H1 (cell line): Measurements from ENCODE around the gene ROBO2. TPM values are rescaled to one million over a fixed set of nuclear protein-coding genes. Genes with fewer than 3 reads are reported as not detected.

Source experiments
- CTCF ChIA-PET: fragments of 300-600 bp; sonication (Branson Sonifier 250); formaldehyde crosslinking; loops from one replicate; lab custom pipeline; 2021; ENCODE audit not compliant: partially characterized antibody; lab: Charles Lee
- POLR2A ChIA-PET: fragments of 300-600 bp; sonication (Branson Sonifier 250); formaldehyde crosslinking; loops from one replicate; lab custom pipeline; 2021; ENCODE audit warnings: inconsistent platforms; ENCODE audit not compliant: partially characterized antibody; lab: Charles Lee
- DNase-seq, 2 experiments: peaks; one replicate each; pipeline versions ENCODE4 v3.0.0 to v3.0.0-alpha.2; 2010 to 2022; ENCODE audit warnings: low spot score in 2 of 2, low read depth in 1 of 2, mixed read lengths in 1 of 2
- FAIRE-seq: peaks from 2 replicates; lab custom pipeline; 2011; peaks lifted over from hg19 to GRCh38; lab: Jason Lieb, UNC
- H2AFZ ChIP-seq: 2 replicates; pipeline ENCODE4 v1.8.1; 2012; ENCODE audit warnings: low read length, inconsistent platforms
- H2AK5ac ChIP-seq: 2 replicates; pipeline ENCODE4 v1.6.1; 2013; ENCODE audit warnings: low read depth, low read length
- H2BK120ac ChIP-seq: replicated peaks from 2 replicates; pipeline ENCODE3; 2013; ENCODE audit warnings: low read depth, low read length, inconsistent platforms
- H2BK12ac ChIP-seq: 2 replicates; pipeline ENCODE4 v1.6.1; 2013; ENCODE audit warnings: low read depth, low read length
- H2BK15ac ChIP-seq: 2 replicates; pipeline ENCODE4 v1.6.1; 2013; ENCODE audit warnings: low read length
- H2BK20ac ChIP-seq: 2 replicates; pipeline ENCODE4 v1.6.1; 2013; ENCODE audit warnings: low read length
- H2BK5ac ChIP-seq: 2 replicates; pipeline ENCODE4 v1.6.1; 2013; ENCODE audit warnings: low read depth, low read length
- H3K14ac ChIP-seq: 2 replicates; pipeline ENCODE4 v1.6.1; 2013; ENCODE audit warnings: inconsistent platforms; ENCODE audit not compliant: insufficient read length
- H3K18ac ChIP-seq: 2 replicates; pipeline ENCODE4 v1.6.1; 2013; ENCODE audit warnings: low read length; ENCODE audit errors: extremely low read depth
- H3K23ac ChIP-seq: 2 replicates; pipeline ENCODE4 v1.6.1; 2013; ENCODE audit warnings: inconsistent platforms; ENCODE audit not compliant: insufficient read length
- H3K23me2 ChIP-seq: 2 replicates; pipeline ENCODE4 v1.6.1; 2013; ENCODE audit warnings: low read depth, low read length
- H3K27ac ChIP-seq: 2 replicates; pipeline ENCODE4 v1.6.1; 2011; ENCODE audit warnings: low read depth, low read length, inconsistent platforms
- H3K27me3 ChIP-seq, 4 experiments: replicated peaks in 1 of 4; 1 replicate in 1 of 4; 2 replicates in 3 of 4; pipeline versions ENCODE4 v1.6.1 to v1.8.1; 2011 to 2013; ENCODE audit warnings: low read length in 3 of 4, mild to moderate bottlenecking in 3 of 4, inconsistent platforms in 2 of 4, mixed read lengths in 2 of 4, moderate library complexity in 1 of 4; ENCODE audit not compliant: control insufficient read depth in 3 of 4, insufficient read depth in 3 of 4; ENCODE audit errors: extremely low read depth in 1 of 4
- H3K36me3 ChIP-seq, 4 experiments: 2 replicates each; pipeline versions ENCODE4 v1.6.1 to v1.8.1; 2011 to 2013; ENCODE audit warnings: mild to moderate bottlenecking in 4 of 4, low read length in 3 of 4, moderate library complexity in 2 of 4, control low read depth in 1 of 4, inconsistent platforms in 1 of 4; ENCODE audit not compliant: insufficient read depth in 4 of 4, control insufficient read depth in 2 of 4
- H3K4ac ChIP-seq: replicated peaks from 2 replicates; pipeline ENCODE3; 2013; ENCODE audit warnings: low read length, low read depth, mixed read lengths, inconsistent platforms; ENCODE audit not compliant: insufficient read length
- H3K4me1 ChIP-seq, 4 experiments: replicated peaks in 1 of 4; 1 replicate in 1 of 4; 2 replicates in 3 of 4; pipeline versions ENCODE4 v1.6.1 to v1.8.1; 2011 to 2013; ENCODE audit warnings: low read length in 3 of 4, inconsistent platforms in 2 of 4, mixed read lengths in 1 of 4; ENCODE audit not compliant: insufficient read depth in 4 of 4, control insufficient read depth in 3 of 4
- H3K4me2 ChIP-seq, 2 experiments: 2 replicates each; pipeline versions ENCODE4 v1.6.1 to v1.8.1; 2011 to 2013; ENCODE audit warnings: low read depth in 2 of 2, low read length in 2 of 2, control low read depth in 1 of 2, inconsistent platforms in 1 of 2, mild to moderate bottlenecking in 1 of 2; ENCODE audit not compliant: insufficient read depth in 1 of 2
- H3K4me3 ChIP-seq, 4 experiments: fragments of 200-600, 300-600 bp in 1 of 4; sonication (generic), shearing (Covaris generic), sonication (Bioruptor Twin) in 1 of 4; 2 replicates each; pipeline versions ENCODE4 v1.5.1 to v1.8.1; 2011 to 2016; ENCODE audit warnings: low read length in 4 of 4, low read depth in 3 of 4, control low read depth in 2 of 4, inconsistent platforms in 2 of 4, mild to moderate bottlenecking in 2 of 4, mixed read lengths in 1 of 4, moderate library complexity in 1 of 4; ENCODE audit not compliant: insufficient read depth in 2 of 4; ENCODE audit errors: extremely low read depth in 1 of 4
- H3K56ac ChIP-seq: replicated peaks from 2 replicates; pipeline ENCODE3; 2013; ENCODE audit warnings: low read depth, mild to moderate bottlenecking, mixed read lengths, low read length, inconsistent platforms; ENCODE audit not compliant: insufficient read length
- H3K79me1 ChIP-seq: 2 replicates; pipeline ENCODE4 v1.6.1; 2013; ENCODE audit warnings: low read depth, low read length, control low read depth
- H3K79me2 ChIP-seq, 2 experiments: 2 replicates each; pipeline versions ENCODE4 v1.6.1 to v1.8.1; 2012 to 2013; ENCODE audit warnings: low read length in 2 of 2, mild to moderate bottlenecking in 2 of 2, inconsistent platforms in 1 of 2; ENCODE audit not compliant: insufficient read depth in 2 of 2, control insufficient read depth in 1 of 2
- H3K9ac ChIP-seq, 4 experiments: replicated peaks in 1 of 4; 1 replicate in 1 of 4; 2 replicates in 3 of 4; pipeline versions ENCODE4 v1.6.1 to v1.8.1; 2011 to 2013; ENCODE audit warnings: low read depth in 3 of 4, low read length in 3 of 4, control low read depth in 2 of 4, mild to moderate bottlenecking in 2 of 4, moderate library complexity in 2 of 4, inconsistent platforms in 1 of 4; ENCODE audit errors: extremely low read depth in 1 of 4
- H3K9me3 ChIP-seq, 2 experiments: 2 replicates each; pipeline versions ENCODE4 v1.6.1 to v1.8.1; 2012 to 2013; ENCODE audit warnings: mild to moderate bottlenecking in 2 of 2, moderate library complexity in 2 of 2, control low read depth in 1 of 2, inconsistent platforms in 1 of 2, low read depth in 1 of 2, low read length in 1 of 2, mixed read lengths in 1 of 2; ENCODE audit not compliant: insufficient read depth in 2 of 2
- H4K20me1 ChIP-seq, 2 experiments: replicated peaks in 1 of 2; 2 replicates each; pipeline versions ENCODE3 to v1.8.1; 2011 to 2013; ENCODE audit warnings: inconsistent platforms in 2 of 2, low read length in 2 of 2, mild to moderate bottlenecking in 1 of 2; ENCODE audit not compliant: insufficient read depth in 2 of 2, control insufficient read depth in 1 of 2
- H4K5ac ChIP-seq: 2 replicates; pipeline ENCODE4 v1.6.1; 2013; ENCODE audit warnings: low read length, low read depth, mixed read lengths, inconsistent platforms; ENCODE audit not compliant: insufficient read length
- H4K8ac ChIP-seq: 2 replicates; pipeline ENCODE4 v1.8.0; 2013; ENCODE audit warnings: mild to moderate bottlenecking, moderate library complexity, low read length, inconsistent platforms; ENCODE audit not compliant: insufficient read depth; ENCODE audit errors: extremely low read depth
- H4K91ac ChIP-seq: replicated peaks from 2 replicates; pipeline ENCODE3; 2013; ENCODE audit warnings: low read length, mixed read lengths, inconsistent platforms; ENCODE audit not compliant: insufficient read length
- CBX5 ChIP-seq: fragments of 300-800, 300-1000 bp; sonication (generic); IDR thresholded peaks from 2 replicates; pipeline ENCODE4 v1.7.1; 2016; ENCODE audit warnings: antibody characterized with exemption, low read length, low read depth
- GABPA ChIP-seq: IDR thresholded peaks from 2 replicates; pipeline ENCODE4 v1.6.1; 2011; ENCODE audit warnings: mild to moderate bottlenecking, low read length, moderate library complexity, borderline replicate concordance; ENCODE audit not compliant: insufficient read depth
- KDM5A ChIP-seq: fragments of 200-600 bp; IDR thresholded peaks from 2 replicates; pipeline ENCODE4 v1.7.1; 2012; ENCODE audit warnings: mild to moderate bottlenecking, low read length, inconsistent platforms, mixed read lengths
- SP2 ChIP-seq: IDR thresholded peaks from 2 replicates; pipeline ENCODE4 v1.6.1; 2012; ENCODE audit warnings: mild to moderate bottlenecking, low read length, inconsistent platforms
- WGBS, 2 experiments: shearing (Covaris generic) in 1 of 2; methylation state at CpG; one replicate each; pipeline versions ENCODE4 v1.1.6 to v1.1.7; 2013 to 2015; ENCODE audit warnings: low lambda C conversion rate in 2 of 2, mixed read lengths in 2 of 2, inconsistent platforms in 1 of 2, low coverage in 1 of 2, missing lambda C conversion rate in 1 of 2; ENCODE audit not compliant: insufficient replicate concordance in 2 of 2, insufficient coverage in 1 of 2, insufficient read length in 1 of 2; ENCODE audit errors: extremely low coverage in 1 of 2, missing lambda C conversion rate in 1 of 2; 5-methylcytosine and 5-hydroxymethylcytosine counted together
- polyA plus RNA-seq, 7 experiments: library from polyadenylated mRNA; depleted of rRNA in 3 of 7; stranded (reverse) in 5 of 7; unstranded in 2 of 7; fragments of >200 nt in 5 of 7; fragments of 200-250 nt in 2 of 7; gene quantifications; 1 replicate in 5 of 7; 2 replicates in 1 of 7; 4 replicates in 1 of 7; pipeline versions ENCODE4 v1.2.1 to v1.2.3, GENCODE V29; 2011 to 2013; ENCODE audit warnings: missing spikeins in 2 of 7, mixed read lengths in 2 of 7
- total RNA-seq: library from RNA; stranded (reverse); fragmentation: NEBNext Ultra II Directional; extraction: Animal tissue kit (Norgen Biotek cat#: 25700); gene quantifications from 2 replicates; pipeline ENCODE4 v1.2.1, GENCODE V29; 2021

Gene ROBO2
- total and polyA plus RNA-seq, 2 of the 8 experiments (the other 6 are each of a cell fraction or from before 2014, with no cell fraction given): 1.5 to 2.9 TPM

DNA sequence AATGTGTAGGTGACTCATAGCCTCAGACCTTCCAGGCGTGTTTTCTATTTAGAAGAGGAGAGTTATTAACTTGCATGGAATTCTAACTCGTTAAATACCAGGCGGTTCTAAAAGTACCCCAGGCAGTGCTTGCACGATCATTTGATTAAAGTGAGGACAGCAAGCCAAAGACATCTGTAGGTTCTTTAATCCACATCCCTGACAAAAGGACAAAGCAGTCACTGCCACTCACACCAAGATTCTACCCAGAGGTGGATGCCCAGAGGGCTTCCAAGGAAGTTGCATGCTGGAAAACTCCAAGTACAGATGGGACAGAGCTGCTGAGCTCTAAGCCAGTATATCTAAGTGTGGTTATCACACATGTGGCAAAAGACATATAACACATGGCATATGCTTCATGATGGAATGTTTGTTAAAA lies 372.1 kb downstream of the ROBO2 start:
- ChIA-PET POLR2A (no interaction called here), CTCF (interaction anchor here (2.2 kb wide), 1 partner anchor 92 kb away, joined by 5 read pairs; no protein-coding TSS in a partner anchor)
- Histone ChIP-seq H3K23ac (no peak overlapping the region), H2BK12ac (no peak overlapping the region), H2BK120ac (no peak overlapping the region), H3K23me2 (no peaks in the 10 kb centered on the region), H3K4me3 (no peak overlapping the region), H2BK5ac (no peak overlapping the region), H4K8ac (no peak overlapping the region), H3K79me1 (no peaks in the 10 kb centered on the region), H3K36me3 (no peaks in the 10 kb centered on the region), H3K79me2 (no peaks in the 10 kb centered on the region), H4K5ac (no peak overlapping the region), H3K18ac (no peak overlapping the region), H3K4me2 (no peak overlapping the region), H2AFZ (no peak overlapping the region), H3K4me1 (no peaks in the 10 kb centered on the region), H3K4ac (no peak overlapping the region), H3K27ac (no peak overlapping the region), H3K56ac (no peak overlapping the region), H3K9ac (no peak overlapping the region), H4K20me1 (no peaks in the 10 kb centered on the region), H3K9me3 (no peaks in the 10 kb centered on the region), H3K27me3 (no peaks in the 10 kb centered on the region), H2BK15ac (no peak overlapping the region), H2AK5ac (no peak overlapping the region), H4K91ac (no peak overlapping the region), H2BK20ac (no peak overlapping the region), H3K14ac (no peak overlapping the region)
- no peak for FAIRE-seq
- no peak for TF ChIP-seq CBX5
- no peak for TF ChIP-seq GABPA
- TF ChIP-seq KDM5A: no peak
- TF ChIP-seq SP2: no peak
- 92% methylated on average over 4 of the region's 4 CpGs; no CpG with 5 or more reads in 1 of the 2 experiments for WGBS, 2 experiments
- no peak for DNase-seq
